Measurements from ENCODE around the gene SLC24A3.

The SLC24A3 gene

GRCh38 chr20:19757487-19758132, 545.2 kb downstream of the SLC24A3 start:
- DNase-seq = peak; percentile 90

- no peak for DNase-seq
Observed at GRCh38 chr20:19758133-19758500, 545.7 kb downstream of the SLC24A3 start, which contains the start of gene RIN2. Gene RIN2 (plus strand): TSS chr20:19758258. CDS start chr20:19889602, 131,344 bp downstream.

- peak; percentile 68 for DNase-seq
Observed at GRCh38 chr20:19758501-19759331, 546.3 kb downstream of the SLC24A3 start.

- no peak for DNase-seq
Observed at GRCh38 chr20:19760371-19760721, 547.9 kb downstream of the SLC24A3 start.

GRCh38 chr20:19761326-19761725, 548.9 kb downstream of the SLC24A3 start:
- peak; percentile 30 for DNase-seq

- no peak for DNase-seq
Observed at GRCh38 chr20:19761841-19762240, 549.4 kb downstream of the SLC24A3 start.

- no peak for DNase-seq
Observed at GRCh38 chr20:19764207-19764606, 551.8 kb downstream of the SLC24A3 start.

GRCh38 chr20:19765266-19765665, 552.8 kb downstream of the SLC24A3 start:
- DNase-seq = no peak

GRCh38 chr20:19765913-19766312, 553.5 kb downstream of the SLC24A3 start:
- DNase-seq = no peak

GRCh38 chr20:19767070-19767469, 554.6 kb downstream of the SLC24A3 start:
- no peak for DNase-seq

- no peak for DNase-seq
Observed at GRCh38 chr20:19768325-19768842, 555.9 kb downstream of the SLC24A3 start.

- DNase-seq = no peak
Observed at GRCh38 chr20:19769507-19769906, 557.1 kb downstream of the SLC24A3 start.

GRCh38 chr20:19770375-19770774, 557.9 kb downstream of the SLC24A3 start:
- DNase-seq = no peak

- DNase-seq = no peak
Observed at GRCh38 chr20:19771031-19771430, 558.6 kb downstream of the SLC24A3 start.
